Measurements from ENCODE around the gene C6orf136.

Gene C6orf136

GRCh38 chr6:30664994-30665767 is 18.2 kb downstream of the C6orf136 start:
- no peak for ATAC-seq

DNA sequence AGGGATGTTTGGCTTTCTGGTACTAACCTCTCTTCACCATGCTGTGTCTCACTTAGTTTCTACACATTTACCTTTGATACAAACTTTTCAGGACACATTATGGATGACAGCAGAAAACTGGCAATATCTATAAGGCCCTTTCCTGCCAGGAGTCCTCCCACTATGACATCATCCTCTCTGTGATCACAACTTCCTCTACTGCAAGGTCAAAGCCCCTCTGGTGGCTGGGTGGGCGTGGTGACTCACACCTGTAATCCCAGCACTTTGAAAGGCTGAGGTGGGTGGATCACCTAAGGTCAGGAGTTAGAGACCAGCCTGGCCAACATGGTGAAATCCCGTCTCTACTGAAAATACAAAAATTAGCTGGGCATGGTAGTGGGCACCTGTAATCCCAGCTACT is 19.4 kb downstream of the C6orf136 start:
- ATAC-seq: peak; percentile 48 to 56

DNA sequence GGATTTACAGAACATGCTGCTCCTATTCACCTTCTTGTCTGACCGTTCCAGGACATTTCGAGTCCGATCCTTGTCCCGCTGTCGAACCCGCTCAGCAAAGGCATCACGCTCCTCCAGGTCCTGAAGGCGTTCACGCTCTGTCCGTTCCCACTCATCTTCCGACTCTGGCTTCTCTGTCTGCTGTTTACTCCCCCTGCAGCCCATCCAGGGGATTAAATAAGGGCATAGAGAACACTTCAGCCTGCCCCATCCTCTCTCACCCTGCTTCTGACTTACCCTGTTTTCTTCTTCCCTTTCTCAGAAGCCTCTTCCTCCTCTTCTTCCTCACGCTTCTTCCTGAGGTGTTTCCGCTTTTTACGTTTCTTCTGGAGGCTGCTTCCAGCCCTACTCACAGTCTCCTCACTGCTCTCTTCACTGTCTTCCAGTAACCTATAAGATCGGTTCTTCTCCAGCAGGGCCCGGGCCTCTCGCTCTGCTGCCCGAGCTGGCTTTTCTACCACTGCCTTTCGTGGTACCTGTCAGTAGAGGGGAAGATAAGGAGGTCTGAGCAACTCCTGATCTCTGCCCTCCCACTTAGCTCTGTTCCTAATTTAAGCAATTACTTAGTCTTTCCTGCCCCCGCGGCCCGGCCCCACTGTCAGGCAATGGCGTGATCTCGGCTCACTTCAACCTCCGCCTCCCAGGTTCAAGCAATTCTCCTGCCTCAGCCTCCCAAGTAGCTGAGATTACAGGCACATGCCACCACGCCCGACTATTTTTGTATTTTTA is 24.0 kb downstream of the C6orf136 start:
- ATAC-seq: no peak

- peak; percentile 75 to 77 for ATAC-seq
Measured at GRCh38 chr6:30672445-30673253, 25.7 kb downstream of the C6orf136 start, which contains the start of gene DHX16. TSS of gene DHX16 (minus strand) at chr6:30673006. CDS start at chr6:30672841, 165 bp downstream.

- no peak for ATAC-seq
Measured at GRCh38 chr6:30676660-30677285, 29.8 kb downstream of the C6orf136 start.

- ATAC-seq: peak; percentile 42 to 48
Measured at GRCh38 chr6:30678964-30679726, 32.2 kb downstream of the C6orf136 start.

DNA sequence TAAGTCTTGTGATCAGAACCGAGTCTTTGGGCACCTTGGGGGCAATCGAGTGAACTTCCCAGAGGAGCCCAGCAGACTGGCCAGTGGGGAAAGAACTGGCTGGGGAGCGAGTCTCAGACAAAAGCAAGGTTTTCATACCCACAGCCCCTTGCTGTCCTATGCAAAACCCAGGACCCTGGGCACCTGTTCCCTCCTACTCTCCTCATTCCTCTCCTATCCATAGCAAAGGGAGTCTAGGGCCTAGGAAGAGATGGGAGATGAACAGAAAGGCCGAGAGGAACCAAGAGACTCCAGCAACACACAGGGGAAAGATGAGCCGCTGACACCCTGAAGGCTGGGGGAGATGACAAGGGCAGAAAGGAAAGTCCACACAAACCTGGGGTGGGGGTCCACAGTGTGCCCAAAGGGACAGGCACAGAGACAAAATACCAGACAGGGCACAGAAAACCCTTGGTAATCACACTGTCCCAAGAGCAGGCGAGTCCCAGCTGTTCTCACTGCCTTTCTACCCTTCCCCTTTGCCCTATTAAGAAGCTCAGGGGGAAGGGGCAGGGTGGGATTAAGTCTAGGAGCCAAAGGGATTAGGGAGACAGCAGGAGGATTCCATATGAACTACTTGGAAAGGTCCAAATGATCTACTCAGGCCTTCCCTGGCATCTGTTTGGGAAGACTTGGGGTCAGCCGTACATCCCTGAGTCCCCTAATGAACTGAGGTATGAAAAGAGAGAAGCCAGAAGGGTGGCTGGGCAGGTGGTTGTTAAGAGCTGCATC is 33.0 kb downstream of the C6orf136 start:
- ATAC-seq: no peak

- peak in 1 of 2 donors; percentile 1 for ATAC-seq
Measured at GRCh38 chr6:30681766-30682142, 34.8 kb downstream of the C6orf136 start.

GRCh38 chr6:30682143-30683117 is 35.5 kb downstream of the C6orf136 start:
- peak; percentile 73 to 77 for ATAC-seq

- no peak for ATAC-seq
Measured at GRCh38 chr6:30683183-30683979, 36.4 kb downstream of the C6orf136 start.

DNA sequence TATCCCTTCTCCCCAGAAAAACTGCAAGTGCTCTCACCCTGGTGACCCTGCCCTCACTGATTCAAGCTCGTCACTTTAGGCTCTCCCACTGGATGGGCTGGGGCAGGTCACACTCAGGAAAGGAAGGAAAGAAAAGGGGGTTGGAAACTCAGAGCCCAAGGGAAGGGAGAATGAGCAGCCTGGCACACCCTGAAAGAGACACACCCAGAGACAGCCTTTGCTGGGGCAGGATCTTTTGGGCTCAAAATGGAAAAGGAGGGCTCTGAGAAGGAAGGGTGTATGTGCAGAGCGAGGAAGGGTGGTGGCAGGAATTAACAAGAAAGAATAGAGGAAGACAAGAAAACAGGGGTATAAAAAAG is 37.0 kb downstream of the C6orf136 start:
- no peak for ATAC-seq

DNA sequence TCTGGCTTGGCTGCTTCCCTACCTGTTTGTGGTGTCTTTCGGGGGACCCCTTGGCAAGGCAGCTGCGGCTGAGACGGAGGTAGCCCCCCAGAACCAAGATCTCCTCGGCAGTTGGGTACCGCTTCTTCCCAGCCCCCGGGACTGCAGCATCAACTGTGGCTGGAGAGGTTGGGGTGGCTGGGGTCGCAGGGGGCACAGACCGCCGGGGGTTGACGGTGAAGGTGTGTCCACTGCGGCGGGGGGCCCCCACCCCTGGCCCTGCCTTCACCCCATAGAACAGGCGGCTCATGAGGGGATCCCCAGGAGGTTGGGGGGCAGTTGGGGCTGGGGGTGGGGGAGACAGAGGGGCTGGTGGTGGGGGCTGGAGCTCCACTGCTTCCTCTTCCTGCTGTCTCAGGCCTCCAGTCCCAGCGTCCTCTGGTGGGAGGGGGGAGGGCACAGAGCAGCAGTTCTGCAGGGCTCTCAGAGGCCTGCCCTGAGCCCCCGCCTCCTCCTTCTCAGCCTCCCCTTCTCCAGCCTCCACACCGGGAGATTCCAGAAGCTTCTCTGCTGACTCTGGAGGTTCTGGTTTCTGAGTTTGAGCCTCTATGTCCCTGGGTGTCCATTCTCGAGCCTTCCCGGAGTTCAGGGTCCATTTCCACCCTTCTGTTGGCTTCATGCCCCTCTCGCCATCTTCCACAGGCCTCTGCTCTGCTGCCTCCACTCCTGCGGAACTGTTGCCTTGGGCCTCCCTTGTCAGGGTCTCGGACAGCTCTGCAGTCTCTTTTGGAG is 37.6 kb downstream of the C6orf136 start:
- ATAC-seq: no peak

GRCh38 chr6:30685157-30686008 is 38.5 kb downstream of the C6orf136 start:
- ATAC-seq: no peak

DNA sequence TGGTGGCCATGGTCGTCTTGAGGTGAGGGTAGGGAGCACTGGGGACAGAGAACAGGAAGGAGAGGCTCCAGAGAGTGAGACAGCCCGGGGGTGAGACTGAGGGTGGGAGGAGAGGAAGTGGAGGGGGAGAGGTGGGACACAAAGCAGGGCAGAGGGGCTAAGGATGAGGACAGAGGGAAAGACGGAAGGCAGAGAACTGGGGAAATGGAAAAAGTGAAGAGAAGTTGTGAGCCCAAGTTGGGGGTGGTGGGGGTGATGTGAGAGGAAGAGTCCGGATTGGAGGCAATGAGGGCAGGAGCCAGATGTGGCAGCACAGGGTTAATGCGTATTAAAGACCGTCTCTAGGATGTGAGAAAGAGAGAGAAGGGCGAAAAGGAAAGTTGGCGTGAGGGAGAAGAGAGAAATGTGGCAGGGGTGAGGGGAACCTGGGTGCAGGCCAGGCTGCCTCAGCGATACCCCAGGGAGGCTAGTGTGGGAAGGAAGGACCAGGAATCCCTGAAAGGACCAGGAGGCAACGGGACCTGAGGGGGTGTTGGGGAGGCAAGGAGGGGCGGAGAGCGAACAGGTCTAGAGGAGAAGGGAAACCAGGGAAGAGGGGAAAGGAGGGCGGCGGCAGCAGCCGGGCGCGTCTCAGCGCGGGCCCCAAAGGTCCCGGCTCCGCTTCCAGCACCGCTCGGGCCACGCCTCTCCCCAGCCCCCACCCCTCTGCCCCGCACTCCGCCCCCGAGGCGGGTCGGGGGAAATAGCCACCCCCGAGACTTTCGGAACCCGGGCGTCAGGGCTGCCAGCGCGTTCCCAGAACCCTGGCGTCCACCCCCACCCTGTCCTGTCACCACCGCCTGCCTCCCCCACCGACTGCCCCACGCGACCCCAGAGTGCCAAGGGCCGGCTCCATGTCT is 39.3 kb downstream of the C6orf136 start, which contains the start of gene PPP1R18:
PPP1R18 (minus strand) TSS at position 637 of the 899 bp plus-strand sequence; CDS start at position 10, 627 bp downstream.
- ATAC-seq: peak; percentile 39 to 43

GRCh38 chr6:30686908-30687658 is 40.1 kb downstream of the C6orf136 start:
- ATAC-seq: peak; percentile 26 to 34
